Measurements from ENCODE around the gene REL.

REL gene

GRCh38 chr2:60966507-60967405 lies 85.4 kb downstream of the REL start:
- DNase-seq: no peak

DNA sequence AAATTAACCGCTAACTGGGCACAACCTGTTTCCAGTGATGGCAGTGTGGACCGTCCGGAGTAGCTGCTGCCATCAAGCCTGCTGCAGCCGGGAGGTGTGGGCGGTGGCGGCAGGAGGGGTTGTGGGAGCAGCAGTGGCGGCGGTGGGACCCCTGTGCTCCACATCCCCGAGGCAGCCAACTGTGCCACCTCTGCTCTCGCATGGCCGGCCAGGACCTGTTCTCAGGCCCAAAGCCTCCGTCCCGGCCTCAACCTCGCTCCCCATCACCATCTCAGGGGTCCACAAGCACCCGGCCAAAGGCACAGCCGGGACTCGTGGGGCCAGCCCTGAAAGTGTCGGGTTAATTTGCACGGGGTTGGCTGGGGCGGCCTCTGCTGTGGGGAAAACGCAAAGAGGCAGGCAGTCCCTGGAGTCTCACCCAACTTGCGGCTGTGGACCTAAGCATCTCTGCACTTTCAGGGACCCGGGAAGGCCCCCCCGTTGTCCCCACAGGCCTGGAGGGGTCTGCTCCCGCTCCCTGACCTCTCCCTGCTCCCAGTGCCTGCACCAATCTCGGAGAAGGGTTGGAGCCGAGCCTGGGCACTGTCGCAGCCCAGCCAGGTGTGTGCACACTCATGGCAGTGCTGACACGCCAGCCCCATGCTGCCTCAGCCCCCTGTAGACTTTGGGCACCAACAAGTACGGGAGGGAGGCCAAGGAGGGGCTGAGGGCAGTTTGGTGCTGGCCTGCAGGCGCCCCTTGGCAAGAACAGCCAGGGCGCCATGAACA lies 91.7 kb downstream of the REL start:
- DNase-seq: no peak

GRCh38 chr2:60973705-60974104 lies 92.3 kb downstream of the REL start:
- no peak for DNase-seq

- no peak for DNase-seq
Observed at GRCh38 chr2:60974652-60975051, 93.3 kb downstream of the REL start.

Measured in NCI-H2029 treated with DMSO at 0.1 percent for 48 hours (cell line).